RWPE2 (cell line): Measurements from ENCODE around the gene BRCA2.

Experiments
- ATAC-seq: fragments of 200-7000 bp; cut with Tn5 transposase; 3 replicates; pipeline ENCODE4 v1.9.1; 2021; ENCODE audit warnings: low read depth
- DNase-seq: peaks from one replicate; pipeline ENCODE4 v3.0.0-alpha.2; 2020; ENCODE audit warnings: low spot score
- H3K27ac ChIP-seq: fragments of 450-650 bp; 2 replicates; pipeline ENCODE4 v1.5.1; 2017; ENCODE audit warnings: mild to moderate bottlenecking; ENCODE audit not compliant: poor library complexity, severe bottlenecking
- H3K27me3 ChIP-seq: fragments of 250-450 bp; sonication (Bioruptor Pico); 2 replicates; pipeline ENCODE4 v1.5.1; 2021; ENCODE audit warnings: mild to moderate bottlenecking, moderate library complexity; ENCODE audit not compliant: insufficient read depth, poor library complexity, severe bottlenecking
- H3K36me3 ChIP-seq: fragments of 250-450 bp; sonication (Bioruptor Pico); 2 replicates; pipeline ENCODE4 v1.5.1; 2020; ENCODE audit warnings: low read depth, mild to moderate bottlenecking, moderate library complexity
- H3K4me1 ChIP-seq: fragments of 250-450 bp; sonication (Bioruptor Pico); 2 replicates; pipeline ENCODE4 v1.5.1; 2021; ENCODE audit warnings: mild to moderate bottlenecking, moderate library complexity; ENCODE audit not compliant: insufficient read depth, poor library complexity, severe bottlenecking
- H3K4me3 ChIP-seq: fragments of 250-450 bp; sonication (Bioruptor Pico); 2 replicates; pipeline ENCODE4 v1.5.1; 2021; ENCODE audit warnings: mild to moderate bottlenecking, moderate library complexity; ENCODE audit not compliant: severe bottlenecking
- H3K9me3 ChIP-seq: fragments of 250-450 bp; sonication (Bioruptor Pico); 2 replicates; pipeline ENCODE4 v1.5.1; 2021; ENCODE audit warnings: mild to moderate bottlenecking, moderate library complexity; ENCODE audit not compliant: severe bottlenecking
- CTCF ChIP-seq: fragments of 450-650 bp; IDR thresholded peaks from one replicate; pipeline ENCODE4 v1.5.1; 2017; ENCODE audit warnings: mild to moderate bottlenecking, moderate library complexity; ENCODE audit not compliant: poor library complexity, severe bottlenecking

Gene BRCA2

GRCh38 chr13:32391101-32391619, 75.9 kb downstream of the BRCA2 start:
- H3K4me1 ChIP-seq: no peaks in the 10 kb centered on the region
- no peak overlapping the region for H3K27ac ChIP-seq
- DNase-seq (no peak), ATAC-seq (no peak)
- TF ChIP-seq CTCF: no peak
- H3K27me3 ChIP-seq: no peaks in the 10 kb centered on the region
- H3K36me3 ChIP-seq: peaks cover 23% of the 10 kb centered on the region
- no peaks in the 10 kb centered on the region for H3K9me3 ChIP-seq
- no peak overlapping the region for H3K4me3 ChIP-seq

- TF ChIP-seq CTCF: no peak
- H3K9me3 ChIP-seq: no peaks in the 10 kb centered on the region
- DNase-seq: no peak
- H3K36me3 ChIP-seq: peaks cover 14% of the 10 kb centered on the region
- no peak for ATAC-seq
- H3K27me3 ChIP-seq: no peaks in the 10 kb centered on the region
- H3K4me3 ChIP-seq: no peak overlapping the region
- no peaks in the 10 kb centered on the region for H3K4me1 ChIP-seq
- H3K27ac ChIP-seq: no peak overlapping the region
These were observed 87.8 kb downstream of the BRCA2 start for GRCh38 chr13:32403108-32403507.

- Histone ChIP-seq H3K27me3 (no peaks in the 10 kb centered on the region), H3K4me3 (no peak overlapping the region), H3K36me3 (no peaks in the 10 kb centered on the region), H3K27ac (no peak overlapping the region), H3K4me1 (no peaks in the 10 kb centered on the region), H3K9me3 (no peaks in the 10 kb centered on the region)
- TF ChIP-seq CTCF: no peak
- DNase-seq (no peak), ATAC-seq (no peak)
These were observed 92.5 kb downstream of the BRCA2 start for GRCh38 chr13:32407854-32408253.

- no peak overlapping the region for H3K27ac ChIP-seq
- no peaks in the 10 kb centered on the region for H3K36me3 ChIP-seq
- no peak overlapping the region for H3K4me3 ChIP-seq
- TF ChIP-seq CTCF: no peak
- DNase-seq (no peak), ATAC-seq (no peak)
- H3K9me3 ChIP-seq: no peaks in the 10 kb centered on the region
- no peaks in the 10 kb centered on the region for H3K27me3 ChIP-seq
- H3K4me1 ChIP-seq: no peaks in the 10 kb centered on the region
These were observed 93.1 kb downstream of the BRCA2 start for GRCh38 chr13:32408296-32409000.

- DNase-seq (no peak), ATAC-seq (no peak)
- Histone ChIP-seq H3K27ac (no peak overlapping the region), H3K4me3 (no peak overlapping the region), H3K4me1 (no peaks in the 10 kb centered on the region), H3K27me3 (no peaks in the 10 kb centered on the region), H3K9me3 (no peaks in the 10 kb centered on the region), H3K36me3 (no peaks in the 10 kb centered on the region)
- no peak for TF ChIP-seq CTCF
These were observed 93.6 kb downstream of the BRCA2 start for GRCh38 chr13:32409001-32409313.
